ENCODE measurements around the gene SPRR2A.
"Not testable (repeated sequence)": the region's sequence is repeated elsewhere in the genome, so short reads cannot be mapped to it uniquely, and the experiment has no call there.

SPRR2A gene

GRCh38 chr1:153024413-153024812, 32.9 kb downstream of the SPRR2A start:
- DNase-seq = no peak

GRCh38 chr1:153023109-153023508, 34.2 kb downstream of the SPRR2A start:
- no peak for DNase-seq

- DNase-seq = peak; percentile 11
These were observed 35.0 kb downstream of the SPRR2A start for GRCh38 chr1:153022340-153022739.

GRCh38 chr1:153021829-153022228, 35.5 kb downstream of the SPRR2A start:
- DNase-seq = not testable (repeated sequence)

- not testable (repeated sequence) for DNase-seq
These were observed 46.0 kb downstream of the SPRR2A start for GRCh38 chr1:153011235-153011758.
